Liver (tissue), 3 donors: ENCODE measurements around the gene FADD.

Experiments
- ATF3 ChIP-seq: IDR thresholded peaks from 2 replicates; pipeline ENCODE4 v1.6.1; 2016; ENCODE audit warnings: antibody characterized with exemption
- CTCF ChIP-seq: fragments of 150-350 bp; IDR thresholded peaks from 2 replicates; pipeline ENCODE4 v1.5.1; 2017; ENCODE audit warnings: improper control_type of control experiment, low read depth, low read length; ENCODE audit not compliant: missing input control
- EGR1 ChIP-seq, 2 donors: IDR thresholded peaks; 2 replicates each; pipeline ENCODE4 v1.6.1; 2016 to 2018; ENCODE audit warnings: antibody characterized with exemption in 2 of 2, low read depth in 2 of 2
- FOXA2 ChIP-seq: IDR thresholded peaks from 2 replicates; pipeline ENCODE4 v1.6.1; 2016; ENCODE audit warnings: antibody characterized with exemption
- HNF4A ChIP-seq, 2 donors: conservative IDR thresholded peaks; 2 replicates each; pipeline ENCODE4 v1.6.1; 2016; ENCODE audit warnings: antibody characterized with exemption in 2 of 2, mild to moderate bottlenecking in 2 of 2
- JUND ChIP-seq, 2 donors: IDR thresholded peaks; 2 replicates each; pipeline ENCODE4 v1.6.1; 2016; ENCODE audit warnings: antibody characterized with exemption in 2 of 2
- MAX ChIP-seq: IDR thresholded peaks from 2 replicates; pipeline ENCODE4 v1.6.1; 2016; ENCODE audit warnings: antibody characterized with exemption
- RAD21 ChIP-seq, 2 donors: IDR thresholded peaks; 2 replicates each; pipeline ENCODE4 v1.6.1; 2016; ENCODE audit warnings: antibody characterized with exemption in 2 of 2, mild to moderate bottlenecking in 2 of 2
- REST ChIP-seq: IDR thresholded peaks from 2 replicates; pipeline ENCODE4 v1.6.1; 2016; ENCODE audit warnings: antibody characterized with exemption, mild to moderate bottlenecking
- SP1 ChIP-seq: IDR thresholded peaks from 2 replicates; pipeline ENCODE4 v1.6.1; 2018; ENCODE audit warnings: antibody characterized with exemption, mild to moderate bottlenecking
- TAF1 ChIP-seq: conservative IDR thresholded peaks from 2 replicates; pipeline ENCODE4 v1.6.1; 2016; ENCODE audit warnings: antibody characterized with exemption, mild to moderate bottlenecking
- YY1 ChIP-seq: IDR thresholded peaks from 2 replicates; pipeline ENCODE4 v1.6.1; 2016; ENCODE audit warnings: antibody characterized with exemption, mild to moderate bottlenecking
- ZBTB33 ChIP-seq: IDR thresholded peaks from 2 replicates; pipeline ENCODE4 v1.6.1; 2016; ENCODE audit warnings: antibody characterized with exemption
- donor health status: healthy.
- donor health status: healthy.

- TF ChIP-seq REST: no peak
- TF ChIP-seq EGR1 (IDR thresholded peaks at IDR 0.05; ENCODE audit: low read depth in 2 of 2): no peak
- no peak for TF ChIP-seq CTCF
- TF ChIP-seq RAD21 (IDR thresholded peaks at IDR 0.05): no peak
- no peak for TF ChIP-seq HNF4A (conservative IDR thresholded peaks at IDR 0.05)
- no peak for TF ChIP-seq ZBTB33
- no peak for TF ChIP-seq MAX
- no peak for TF ChIP-seq YY1
- TF ChIP-seq SP1: no peak
- TF ChIP-seq JUND (IDR thresholded peaks at IDR 0.05): no peak
- no peak for TF ChIP-seq TAF1
- TF ChIP-seq ATF3: no peak
- TF ChIP-seq FOXA2: no peak
Measured at GRCh38 chr11:70243912-70244652, 41.0 kb downstream of the FADD start.
